ENCODE results near the gene DCLK3. TPM values are rescaled to one million over a fixed set of nuclear protein-coding genes. Genes with fewer than 3 reads are reported as not detected.

The DCLK3 gene
- total and polyA plus RNA-seq, 2 of the 8 experiments (the other 6 are each of a cell fraction or from before 2014, with no cell fraction given) = 0.27 to 0.63 TPM

DNA sequence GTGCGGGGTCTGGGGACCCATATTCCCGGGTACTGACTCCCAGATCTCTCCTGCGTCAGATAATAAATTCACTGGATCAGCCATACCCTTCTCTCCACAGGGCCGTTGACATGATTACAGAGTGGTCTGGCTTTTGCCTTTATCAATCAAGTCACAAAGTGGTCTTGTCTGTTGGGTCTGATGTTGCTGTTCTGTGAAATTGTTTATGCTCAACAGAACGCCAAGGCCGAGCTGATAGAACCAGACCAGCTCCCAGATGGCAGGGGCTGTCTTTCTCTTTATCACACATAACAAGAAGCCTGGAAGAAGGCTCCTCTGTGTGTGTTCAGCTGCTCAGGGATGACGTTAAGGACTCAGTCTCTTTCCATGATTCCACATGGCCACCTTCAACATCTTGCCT is 751 bp upstream of the DCLK3 start (continued):
- TF ChIP-seq, protein P1, sequence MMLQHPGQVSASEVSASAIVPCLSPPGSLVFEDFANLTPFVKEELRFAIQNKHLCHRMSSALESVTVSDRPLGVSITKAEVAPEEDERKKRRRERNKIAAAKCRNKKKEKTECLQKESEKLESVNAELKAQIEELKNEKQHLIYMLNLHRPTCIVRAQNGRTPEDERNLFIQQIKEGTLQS (IDR thresholded peaks at IDR 0.05; ENCODE audit: insufficient read depth, low read depth, low read length) = no peak
- TF ChIP-seq, protein P2, sequence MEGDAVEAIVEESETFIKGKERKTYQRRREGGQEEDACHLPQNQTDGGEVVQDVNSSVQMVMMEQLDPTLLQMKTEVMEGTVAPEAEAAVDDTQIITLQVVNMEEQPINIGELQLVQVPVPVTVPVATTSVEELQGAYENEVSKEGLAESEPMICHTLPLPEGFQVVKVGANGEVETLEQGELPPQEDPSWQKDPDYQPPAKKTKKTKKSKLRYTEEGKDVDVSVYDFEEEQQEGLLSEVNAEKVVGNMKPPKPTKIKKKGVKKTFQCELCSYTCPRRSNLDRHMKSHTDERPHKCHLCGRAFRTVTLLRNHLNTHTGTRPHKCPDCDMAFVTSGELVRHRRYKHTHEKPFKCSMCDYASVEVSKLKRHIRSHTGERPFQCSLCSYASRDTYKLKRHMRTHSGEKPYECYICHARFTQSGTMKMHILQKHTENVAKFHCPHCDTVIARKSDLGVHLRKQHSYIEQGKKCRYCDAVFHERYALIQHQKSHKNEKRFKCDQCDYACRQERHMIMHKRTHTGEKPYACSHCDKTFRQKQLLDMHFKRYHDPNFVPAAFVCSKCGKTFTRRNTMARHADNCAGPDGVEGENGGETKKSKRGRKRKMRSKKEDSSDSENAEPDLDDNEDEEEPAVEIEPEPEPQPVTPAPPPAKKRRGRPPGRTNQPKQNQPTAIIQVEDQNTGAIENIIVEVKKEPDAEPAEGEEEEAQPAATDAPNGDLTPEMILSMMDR (IDR thresholded peaks at IDR 0.05; ENCODE audit: control extremely low read depth in 1 of 3, insufficient read depth in 1 of 3, low read depth in 1 of 3, low read length in 3 of 3) = no peak
